Tibial nerve (tissue), 4 donors: Measurements from ENCODE around the gene KIF21B. TPM values are rescaled to one million over a fixed set of nuclear protein-coding genes. Genes with fewer than 3 reads are reported as not detected.

Experiments
- DNase-seq, 2 donors: peaks; one replicate each; pipeline ENCODE4 v3.0.0-alpha.2; 2019; ENCODE audit warnings: low spot score in 2 of 2
- H3K27ac ChIP-seq, 4 donors: fragments of 200-600 bp; sonication (generic) in 3 of 4; one replicate each; pipeline ENCODE4 v1.5.1; 2017 to 2019; ENCODE audit warnings: mild to moderate bottlenecking in 1 of 4
- H3K27me3 ChIP-seq, 2 donors: fragments of 200-600 bp; sonication (generic) in 1 of 2; one replicate each; pipeline versions ENCODE4 v1.5.1 to v1.6.0; 2017 to 2019
- H3K36me3 ChIP-seq, 3 donors: fragments of 200-600 bp; sonication (generic); one replicate each; pipeline ENCODE4 v1.5.1; 2018 to 2019
- H3K4me1 ChIP-seq, 4 donors: fragments of 200-600 bp; sonication (generic) in 3 of 4; one replicate each; pipeline ENCODE4 v1.5.1; 2017 to 2019
- H3K4me3 ChIP-seq, 4 donors: fragments of 200-600 bp; sonication (generic) in 3 of 4; one replicate each; pipeline ENCODE4 v1.5.1; 2017 to 2019; ENCODE audit warnings: mild to moderate bottlenecking in 1 of 4, moderate library complexity in 1 of 4
- H3K9me3 ChIP-seq, 4 donors: fragments of 200-600 bp; sonication (generic) in 3 of 4; one replicate each; pipeline ENCODE4 v1.5.1; 2017 to 2019
- EP300 ChIP-seq, 2 donors: sonication (generic); formaldehyde crosslinking; IDR thresholded peaks; one replicate each; pipeline ENCODE4 v1.6.1; 2017; ENCODE audit warnings: antibody characterized with exemption in 2 of 2, mild to moderate bottlenecking in 1 of 2
- POLR2A ChIP-seq, 2 donors: fragments of 450-650 bp; IDR thresholded peaks; one replicate each; pipeline ENCODE4 v1.6.1; 2017; ENCODE audit warnings: antibody characterized with exemption in 2 of 2, mild to moderate bottlenecking in 2 of 2, moderate library complexity in 2 of 2
- WGBS, 2 donors: methylation state at CpG; one replicate each; pipeline ENCODE4 v1.1.5; 2018; 5-methylcytosine and 5-hydroxymethylcytosine counted together
- total RNA-seq, 4 donors: library from RNA; depleted of rRNA; stranded (reverse); fragments of >200 nt; gene quantifications; one replicate each; pipeline ENCODE4 v1.1.0, GENCODE V29; 2016
- TF ChIP-seq, protein P1 (sequence below), 5 experiments: fragments of 200-600 bp in 3 of 5; fragments of 450-650 bp in 2 of 5; sonication (generic) in 3 of 5; IDR thresholded peaks; one replicate each; pipeline ENCODE4 v1.5.1; 2016 to 2019; ENCODE audit warnings: antibody characterized with exemption in 5 of 5, mild to moderate bottlenecking in 3 of 5, moderate library complexity in 2 of 5

KIF21B gene
- total RNA-seq, 4 donors from 2014 or later, result 0.84 to 3.3 (median 2.6) TPM

DNA sequence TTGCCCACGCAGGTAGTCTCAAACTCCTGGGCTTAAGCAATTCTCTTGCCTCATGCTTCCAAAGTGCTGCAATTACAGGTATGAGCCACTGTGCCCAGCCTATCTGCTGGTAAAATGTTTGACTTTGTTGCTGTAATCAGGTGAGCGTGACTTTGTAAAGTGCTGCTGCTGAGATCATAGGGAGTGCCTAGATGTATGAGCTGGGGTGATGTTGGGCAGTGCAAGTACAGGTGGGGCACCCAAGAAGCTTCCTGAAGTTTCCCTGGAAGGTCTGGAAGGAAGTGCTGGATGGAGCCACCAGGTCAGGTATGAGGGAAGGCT lies 43.1 kb downstream of the KIF21B start:
- Histone ChIP-seq H3K4me1 (no peaks in the 10 kb centered on the region), H3K4me3 (no peak overlapping the region), H3K36me3 (peaks cover 0 to 9% (median 0%) of the 10 kb centered on the region in 3 donors), H3K9me3 (no peaks in the 10 kb centered on the region), H3K27ac (no peak overlapping the region), H3K27me3 (no peaks in the 10 kb centered on the region)
- WGBS, 2 donors, result 88 to 92% methylated on average over 2 of the region's 2 CpGs
- no peak for DNase-seq
- TF ChIP-seq EP300 (IDR thresholded peaks at IDR 0.05) (no peak), POLR2A (IDR thresholded peaks at IDR 0.05) (no peak)
- TF ChIP-seq, protein P1, sequence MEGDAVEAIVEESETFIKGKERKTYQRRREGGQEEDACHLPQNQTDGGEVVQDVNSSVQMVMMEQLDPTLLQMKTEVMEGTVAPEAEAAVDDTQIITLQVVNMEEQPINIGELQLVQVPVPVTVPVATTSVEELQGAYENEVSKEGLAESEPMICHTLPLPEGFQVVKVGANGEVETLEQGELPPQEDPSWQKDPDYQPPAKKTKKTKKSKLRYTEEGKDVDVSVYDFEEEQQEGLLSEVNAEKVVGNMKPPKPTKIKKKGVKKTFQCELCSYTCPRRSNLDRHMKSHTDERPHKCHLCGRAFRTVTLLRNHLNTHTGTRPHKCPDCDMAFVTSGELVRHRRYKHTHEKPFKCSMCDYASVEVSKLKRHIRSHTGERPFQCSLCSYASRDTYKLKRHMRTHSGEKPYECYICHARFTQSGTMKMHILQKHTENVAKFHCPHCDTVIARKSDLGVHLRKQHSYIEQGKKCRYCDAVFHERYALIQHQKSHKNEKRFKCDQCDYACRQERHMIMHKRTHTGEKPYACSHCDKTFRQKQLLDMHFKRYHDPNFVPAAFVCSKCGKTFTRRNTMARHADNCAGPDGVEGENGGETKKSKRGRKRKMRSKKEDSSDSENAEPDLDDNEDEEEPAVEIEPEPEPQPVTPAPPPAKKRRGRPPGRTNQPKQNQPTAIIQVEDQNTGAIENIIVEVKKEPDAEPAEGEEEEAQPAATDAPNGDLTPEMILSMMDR (IDR thresholded peaks at IDR 0.05), result no peak

DNA sequence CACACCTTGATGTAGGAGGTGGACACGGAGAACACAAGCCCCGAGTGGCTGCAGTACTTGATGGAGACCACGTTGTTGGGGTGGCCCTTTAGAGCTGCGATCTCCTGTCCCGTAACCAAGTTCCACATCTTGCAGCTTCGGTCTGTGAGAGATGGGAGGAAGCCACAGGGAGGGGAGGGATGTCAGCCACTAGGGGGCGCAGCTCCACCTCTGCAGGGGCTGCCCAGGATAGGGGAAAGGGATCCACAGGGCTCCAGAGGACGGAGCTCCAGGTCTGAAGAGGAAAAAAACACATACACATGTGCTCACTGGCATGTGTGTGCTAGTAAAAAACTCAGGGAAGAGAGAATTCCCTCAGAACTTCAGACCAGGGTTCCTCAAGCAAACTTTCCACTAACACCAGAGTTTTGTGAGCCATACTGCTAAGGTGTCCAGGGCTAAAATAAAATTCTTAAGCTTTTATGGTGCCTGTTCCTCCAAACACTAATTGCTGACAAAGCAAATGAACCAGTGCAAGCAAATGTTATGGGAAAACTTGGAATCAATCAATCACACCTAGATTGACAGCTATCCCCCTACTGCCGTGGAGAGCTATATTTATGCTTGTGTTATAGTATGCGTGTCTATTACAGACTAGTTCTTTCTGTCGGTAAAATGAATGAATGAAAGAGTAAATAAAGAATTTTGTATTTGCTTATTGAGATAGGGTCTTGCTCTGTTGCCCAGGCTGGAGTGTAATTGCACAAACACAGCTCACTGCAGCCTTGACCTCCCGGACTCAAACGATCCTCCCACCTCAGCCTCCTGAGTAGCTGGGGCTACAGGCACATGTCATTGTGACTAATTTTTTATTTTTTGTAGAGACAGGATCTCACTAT lies 43.7 kb downstream of the KIF21B start:
- no peak for TF ChIP-seq EP300 (IDR thresholded peaks at IDR 0.05)
- TF ChIP-seq, protein P1 (IDR thresholded peaks at IDR 0.05), result peak in 4 of 5 experiments; percentile 16 to 30 (median 20)
- Histone ChIP-seq H3K9me3 (no peaks in the 10 kb centered on the region), H3K27ac (no peak overlapping the region), H3K4me1 (no peaks in the 10 kb centered on the region), H3K4me3 (no peak overlapping the region), H3K27me3 (no peaks in the 10 kb centered on the region), H3K36me3 (peaks cover 0 to 9% (median 0%) of the 10 kb centered on the region in 3 donors)
- DNase-seq, result no peak
- 78 to 83% methylated on average over 13 of the region's 13 CpGs for WGBS, 2 donors

DNA sequence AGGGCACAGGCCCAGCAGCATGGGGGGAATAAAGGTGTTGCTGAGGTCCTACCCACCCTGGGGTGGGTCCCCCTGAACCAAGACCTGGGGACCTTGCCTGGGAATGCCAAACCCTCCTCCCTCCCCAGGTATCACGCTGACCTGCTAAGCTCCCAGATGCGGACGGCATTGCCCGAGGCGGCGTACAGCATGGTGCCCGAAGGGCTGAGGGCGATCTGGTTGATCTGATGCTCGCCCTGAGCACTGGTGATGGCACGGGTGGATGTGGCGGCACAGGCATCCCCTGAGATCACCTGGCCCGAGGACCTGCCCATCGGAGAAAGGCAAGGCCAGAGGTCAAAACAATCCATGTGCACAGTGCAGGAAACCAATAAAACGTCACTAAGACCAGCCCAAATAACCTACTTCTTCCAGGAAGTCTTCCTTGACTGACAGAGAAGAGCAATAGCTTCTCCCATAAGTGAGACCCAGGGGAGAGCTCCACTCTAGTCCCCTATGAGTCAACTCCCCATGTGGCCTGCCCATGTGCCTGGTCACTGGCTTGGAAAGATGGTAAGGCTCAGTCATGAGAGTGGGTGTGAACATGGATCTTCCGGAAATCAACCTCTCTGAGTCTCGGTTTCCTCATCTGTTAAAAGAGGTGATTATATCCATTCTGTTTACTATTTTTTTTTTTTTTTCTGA lies 46.3 kb downstream of the KIF21B start:
- H3K27me3 ChIP-seq, result no peaks in the 10 kb centered on the region
- WGBS, 2 donors, result 93 to 94% methylated on average over 16 of the region's 16 CpGs
- no peak overlapping the region for H3K27ac ChIP-seq
- H3K9me3 ChIP-seq, result no peaks in the 10 kb centered on the region
- H3K4me1 ChIP-seq, result peaks cover 0 to 2% (median under 1%) of the 10 kb centered on the region in 4 donors
- TF ChIP-seq EP300 (IDR thresholded peaks at IDR 0.05), result no peak
- TF ChIP-seq POLR2A (IDR thresholded peaks at IDR 0.05), result no peak
- TF ChIP-seq, protein P1 (IDR thresholded peaks at IDR 0.05), result no peak
- peaks cover 0 to 9% (median 0%) of the 10 kb centered on the region in 3 donors for H3K36me3 ChIP-seq
- H3K4me3 ChIP-seq, result no peak overlapping the region
- DNase-seq, result no peak

DNA sequence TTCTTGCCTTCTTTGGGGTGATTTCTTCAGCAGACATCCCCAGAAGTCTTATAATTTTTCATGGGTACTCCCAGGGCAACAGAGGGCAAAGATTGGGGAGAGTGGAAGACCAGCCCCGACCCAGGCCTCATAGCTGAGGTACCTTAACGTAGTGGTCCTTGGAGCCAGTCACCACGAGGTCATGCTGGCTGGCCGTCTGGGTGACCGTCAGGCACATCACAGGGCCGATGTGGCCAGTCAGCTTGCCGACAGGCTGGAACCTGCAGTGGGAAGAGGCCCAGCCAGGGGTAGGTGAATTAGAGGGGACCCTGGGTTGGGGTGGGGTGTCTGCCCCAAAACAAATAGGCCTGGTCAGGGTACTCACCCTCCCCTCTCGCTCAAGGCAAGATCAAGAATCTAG lies 46.9 kb downstream of the KIF21B start:
- Histone ChIP-seq H3K27me3 (no peaks in the 10 kb centered on the region), H3K4me1 (peaks cover 0 to 7% (median 2%) of the 10 kb centered on the region in 4 donors), H3K4me3 (no peak overlapping the region), H3K36me3 (peaks cover 0 to 9% (median 0%) of the 10 kb centered on the region in 3 donors), H3K9me3 (no peaks in the 10 kb centered on the region), H3K27ac (no peak overlapping the region)
- 79 to 85% methylated on average over 8 of the region's 8 CpGs for WGBS, 2 donors
- DNase-seq, result no peak
- TF ChIP-seq, protein P1 (IDR thresholded peaks at IDR 0.05), result no peak
- no peak for TF ChIP-seq POLR2A (IDR thresholded peaks at IDR 0.05)
- no peak for TF ChIP-seq EP300 (IDR thresholded peaks at IDR 0.05)

DNA sequence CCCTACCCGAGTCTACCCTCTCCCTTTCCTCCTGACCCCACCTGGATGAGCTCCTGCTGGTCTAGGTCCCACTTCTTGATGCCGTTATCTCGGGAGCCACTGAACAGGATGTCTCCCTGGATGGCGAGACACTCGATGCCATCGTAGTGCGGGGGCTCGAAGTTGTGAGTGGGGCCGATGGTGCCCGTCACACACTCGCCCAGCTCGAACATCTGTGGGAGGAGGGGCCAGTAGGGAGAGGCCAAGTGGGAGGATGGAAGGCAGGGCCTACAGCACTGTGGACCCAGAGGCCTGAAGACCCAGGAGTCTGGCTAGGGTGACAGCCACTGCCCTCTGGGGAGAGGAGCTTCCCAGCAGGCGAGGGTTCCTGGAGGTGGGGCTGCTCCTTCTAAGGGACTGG lies 48.1 kb downstream of the KIF21B start:
- H3K4me1 ChIP-seq, result peaks cover 0 to 8% (median 2%) of the 10 kb centered on the region in 4 donors
- WGBS, 2 donors, result 95 to 96% methylated on average over 12 to 13 of the region's 13 CpGs
- H3K9me3 ChIP-seq, result no peaks in the 10 kb centered on the region
- no peak overlapping the region for H3K4me3 ChIP-seq
- no peaks in the 10 kb centered on the region for H3K27me3 ChIP-seq
- peaks cover 0 to 4% (median 0%) of the 10 kb centered on the region in 3 donors for H3K36me3 ChIP-seq
- no peak for DNase-seq
- no peak overlapping the region for H3K27ac ChIP-seq
- TF ChIP-seq POLR2A (IDR thresholded peaks at IDR 0.05), result no peak
- TF ChIP-seq, protein P1 (IDR thresholded peaks at IDR 0.05), result no peak
- no peak for TF ChIP-seq EP300 (IDR thresholded peaks at IDR 0.05)
